SHP77 treated with DMSO at 0.1 percent for 48 hours (cell line): ENCODE data around the gene ALPG.
"Not testable (repeated sequence)": the region's sequence is repeated elsewhere in the genome, so short reads cannot be mapped to it uniquely, and the experiment has no call there.

Experiments used
- DNase-seq: peaks from one replicate; lab custom pipeline; 2025; lab: John Stamatoyannopoulos, UW

Gene ALPG

DNA sequence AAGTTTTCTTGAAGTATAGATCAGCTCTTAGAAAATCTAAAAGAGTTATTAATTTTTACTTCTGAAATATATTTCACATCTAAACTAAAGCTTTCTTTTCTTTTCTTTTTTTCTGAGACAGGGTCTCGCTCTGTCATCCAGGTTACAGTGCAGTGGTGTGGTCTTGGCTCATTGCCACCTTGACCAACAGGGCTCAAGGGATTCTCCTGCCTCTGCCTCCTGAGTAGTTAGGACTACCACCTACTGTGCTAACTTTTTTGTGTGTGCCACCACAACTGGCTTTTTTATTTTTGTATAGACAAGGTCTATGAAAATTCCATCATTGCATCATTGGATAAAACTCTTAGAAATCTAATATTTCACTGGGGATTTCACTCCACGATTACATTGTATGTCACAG, 10.0 kb upstream of the ALPG start:
- DNase-seq = no peak

GRCh38 chr2:232398293-232399034, 8.2 kb upstream of the ALPG start:
- DNase-seq = no peak

GRCh38 chr2:232400256-232401015, 6.2 kb upstream of the ALPG start:
- no peak for DNase-seq

DNA sequence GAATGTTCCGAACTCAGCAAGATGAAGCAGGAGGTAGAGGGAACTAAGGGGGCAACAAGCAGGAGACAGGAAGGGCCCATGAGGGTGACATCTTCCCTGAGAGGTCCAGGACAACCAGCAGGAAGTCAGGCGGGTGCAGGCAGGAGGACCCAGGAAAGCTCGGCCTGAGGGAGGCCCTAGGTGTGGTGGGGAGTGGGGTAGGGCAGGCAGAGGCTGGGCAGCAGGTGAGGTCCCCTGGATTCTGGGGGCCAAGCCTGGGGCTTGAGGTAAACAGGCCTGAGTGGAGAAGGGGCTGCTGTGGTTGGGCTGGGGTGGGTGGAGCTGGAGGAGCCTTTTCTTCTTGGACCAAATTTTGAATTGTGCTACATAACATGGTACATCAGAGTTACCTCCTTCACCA, 4.1 kb upstream of the ALPG start:
- DNase-seq = no peak

DNA sequence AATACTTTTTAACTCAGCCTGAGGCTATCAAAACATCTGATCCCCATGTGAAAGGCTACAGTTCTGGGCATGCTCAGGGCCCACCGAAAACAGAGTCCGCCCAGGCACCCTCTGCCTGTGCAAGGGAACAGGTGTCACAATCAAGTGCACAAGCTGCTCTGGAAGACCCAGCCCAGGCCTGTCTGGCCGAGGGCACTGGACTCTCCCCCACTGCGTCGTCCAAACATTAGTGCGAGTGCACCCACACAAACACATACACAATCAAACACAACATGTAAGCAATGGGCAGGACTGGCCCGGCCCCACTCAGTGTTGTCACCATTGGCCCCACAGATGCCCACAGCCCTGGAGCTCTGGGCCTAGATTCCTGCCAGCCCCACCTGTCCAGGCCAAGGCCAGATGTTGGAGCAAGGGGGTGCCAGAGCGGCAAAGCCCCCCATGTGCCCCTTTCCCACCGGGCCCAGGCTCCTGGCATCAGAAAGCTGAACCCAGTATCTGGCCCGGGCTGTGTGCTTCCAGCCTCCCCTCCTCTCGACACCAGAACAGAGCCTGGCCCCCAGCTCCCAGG, 617 bp upstream of the ALPG start:
- DNase-seq = no peak

GRCh38 chr2:232407428-232408150, 945 bp downstream of the ALPG start:
- not testable (repeated sequence) for DNase-seq

GRCh38 chr2:232408269-232408668, 1.6 kb downstream of the ALPG start:
- not testable (repeated sequence) for DNase-seq

GRCh38 chr2:232409617-232410016, 3.0 kb downstream of the ALPG start:
- not testable (repeated sequence) for DNase-seq

GRCh38 chr2:232410238-232410900, 3.7 kb downstream of the ALPG start:
- no peak for DNase-seq

- no peak for DNase-seq
Observed at GRCh38 chr2:232411901-232412629, 5.4 kb downstream of the ALPG start.

GRCh38 chr2:232412986-232413385, 6.3 kb downstream of the ALPG start:
- no peak for DNase-seq

DNA sequence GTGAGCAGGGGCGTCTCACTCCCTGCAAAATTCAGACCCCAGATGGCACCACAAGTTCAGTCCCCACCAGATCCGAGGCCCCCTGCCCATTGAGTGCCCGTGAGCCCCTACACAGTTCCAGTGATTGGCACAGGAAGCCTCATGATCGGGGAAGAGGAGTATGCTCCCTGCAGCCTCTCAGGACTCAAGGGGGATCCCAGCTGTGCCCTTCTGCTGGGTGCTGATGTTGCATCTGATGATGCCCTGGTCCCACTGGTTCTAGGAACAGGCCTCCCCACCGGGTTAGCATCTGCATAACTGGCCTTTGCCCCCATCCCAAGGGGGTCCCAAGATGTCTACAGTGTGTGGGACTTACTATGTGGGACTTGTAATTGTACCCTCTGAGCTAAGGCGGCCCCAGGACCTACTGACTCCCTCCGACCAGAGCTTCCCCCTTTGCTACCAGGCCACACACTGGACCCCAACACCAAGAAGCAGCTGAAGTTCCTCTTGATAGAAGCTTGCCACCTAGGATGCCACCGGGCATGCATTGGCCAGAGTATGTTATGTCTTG, 8.6 kb downstream of the ALPG start:
- no peak for DNase-seq

- DNase-seq = no peak
Observed at GRCh38 chr2:232415736-232416520, 9.3 kb downstream of the ALPG start.

- no peak for DNase-seq
Observed at GRCh38 chr2:232416521-232417470, 10.2 kb downstream of the ALPG start.

DNA sequence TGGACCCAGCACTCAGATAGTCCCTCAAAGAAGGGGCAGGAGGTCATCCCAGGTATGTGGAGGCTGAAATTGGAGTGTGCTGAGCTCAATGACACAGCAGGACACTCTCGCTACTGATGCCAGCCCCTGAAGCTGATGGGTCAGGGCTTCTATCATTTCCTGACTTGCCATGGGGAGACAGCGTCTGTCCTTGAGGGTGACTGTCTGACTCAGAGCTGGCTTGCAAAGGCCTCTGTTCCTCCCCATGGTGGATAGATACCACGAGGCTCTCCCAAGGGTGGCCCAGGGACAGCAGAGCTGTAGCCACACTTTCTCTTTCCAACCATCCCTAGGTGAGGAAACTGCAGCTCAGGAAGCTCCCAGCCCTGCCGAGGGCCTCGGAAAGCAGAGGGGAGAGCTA, 10.8 kb downstream of the ALPG start:
- no peak for DNase-seq

- DNase-seq = no peak
Observed at GRCh38 chr2:232418056-232418455, 11.4 kb downstream of the ALPG start.

GRCh38 chr2:232418466-232419244, 12.0 kb downstream of the ALPG start:
- DNase-seq = no peak
